Measurements from ENCODE around the gene MORC3.

GRCh38 chr21:36291509-36291908 is 28.5 kb upstream of the MORC3 start:
- no peak for TF ChIP-seq CTCF (IDR thresholded peaks at IDR 0.05; ENCODE audit: low read depth, low read length)
- TF ChIP-seq MAX (IDR thresholded peaks at IDR 0.05; ENCODE audit: low read depth, low read length) = no peak
- TF ChIP-seq POLR2A (IDR thresholded peaks at IDR 0.05; ENCODE audit: extremely low read depth, insufficient read length) = no peak
